Suppressor macrophage (primary cell): Measurements from ENCODE around the gene GAS5.
"Not testable (repeated sequence)": the region's sequence is repeated elsewhere in the genome, so short reads cannot be mapped to it uniquely, and the experiment has no call there.

Source experiments
- DNase-seq, 4 experiments: peaks; one replicate each; pipeline ENCODE4 v3.0.0-alpha.2; 2020 to 2022

GAS5 gene

DNA sequence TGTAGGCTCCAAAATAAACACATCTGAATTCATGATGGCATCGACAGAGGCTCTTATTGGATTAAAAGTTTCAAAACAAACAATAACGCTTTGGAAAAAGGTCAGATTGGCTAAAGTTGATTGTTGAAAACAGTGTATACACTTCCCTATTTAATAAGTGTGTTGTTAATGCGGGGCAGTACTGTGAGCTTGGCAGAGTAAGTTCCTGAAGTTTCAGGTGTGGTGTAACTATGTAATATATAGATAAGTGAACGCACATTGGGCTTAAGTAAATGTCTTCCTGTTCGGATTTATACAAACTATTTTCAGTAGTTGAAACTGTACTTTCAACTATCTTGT, 1.2 kb upstream of the GAS5 start:
- peak in 2 of 4 experiments; percentile 9 to 46 for DNase-seq

DNA sequence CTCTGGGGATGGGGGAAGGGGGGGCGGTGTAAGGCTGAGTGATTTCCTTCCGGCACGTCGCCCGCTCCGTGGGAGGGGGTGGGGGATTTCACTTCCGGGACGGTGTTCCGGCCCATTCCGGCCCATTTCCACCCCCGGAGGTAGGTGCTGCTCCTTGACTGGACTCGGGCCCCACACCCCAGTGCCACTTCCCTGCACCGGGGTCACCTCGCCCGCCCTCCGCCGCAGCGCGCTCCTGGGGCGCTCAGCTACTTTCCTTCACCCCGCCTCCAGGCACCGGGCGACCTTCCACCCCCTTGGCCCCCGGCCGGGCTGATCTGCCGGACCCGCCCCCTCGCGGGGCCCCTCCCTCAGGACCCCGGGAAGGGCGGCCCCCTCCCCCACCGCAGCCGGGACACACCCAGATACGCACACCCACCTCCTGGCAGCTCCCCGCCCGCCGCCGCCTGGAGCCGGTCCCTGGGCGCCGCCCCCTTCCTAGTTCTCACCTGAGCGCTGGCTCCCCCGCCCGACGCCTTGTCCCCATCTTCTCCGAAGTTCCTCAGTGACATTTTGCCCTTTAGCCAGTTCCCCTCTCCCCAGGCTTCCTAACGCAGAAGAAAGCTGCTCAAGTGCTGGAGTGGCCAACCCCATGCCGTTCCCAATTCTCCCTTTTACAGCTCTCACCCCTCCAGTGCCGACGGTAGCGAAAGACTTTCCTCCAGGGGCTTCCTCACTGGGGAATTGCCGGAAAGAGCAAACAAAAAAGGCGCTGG, 654 bp upstream of the GAS5 start, which contains the start of gene ZBTB37:
TSS of gene ZBTB37 (plus strand) at position 115 of the 755 bp plus-strand sequence. CDS start 1,846 bp downstream, outside the sequence.
- DNase-seq = peak; percentile 51 to 88 (median 72)

- no peak for DNase-seq
Observed at GRCh38 chr1:173867141-173867752, 542 bp downstream of the GAS5 start.

GRCh38 chr1:173866413-173867115, 1.2 kb downstream of the GAS5 start:
- no peak for DNase-seq

GRCh38 chr1:173865468-173866164, 2.2 kb downstream of the GAS5 start:
- no peak for DNase-seq

GRCh38 chr1:173864179-173864867, 3.5 kb downstream of the GAS5 start:
- DNase-seq = no peak

DNA sequence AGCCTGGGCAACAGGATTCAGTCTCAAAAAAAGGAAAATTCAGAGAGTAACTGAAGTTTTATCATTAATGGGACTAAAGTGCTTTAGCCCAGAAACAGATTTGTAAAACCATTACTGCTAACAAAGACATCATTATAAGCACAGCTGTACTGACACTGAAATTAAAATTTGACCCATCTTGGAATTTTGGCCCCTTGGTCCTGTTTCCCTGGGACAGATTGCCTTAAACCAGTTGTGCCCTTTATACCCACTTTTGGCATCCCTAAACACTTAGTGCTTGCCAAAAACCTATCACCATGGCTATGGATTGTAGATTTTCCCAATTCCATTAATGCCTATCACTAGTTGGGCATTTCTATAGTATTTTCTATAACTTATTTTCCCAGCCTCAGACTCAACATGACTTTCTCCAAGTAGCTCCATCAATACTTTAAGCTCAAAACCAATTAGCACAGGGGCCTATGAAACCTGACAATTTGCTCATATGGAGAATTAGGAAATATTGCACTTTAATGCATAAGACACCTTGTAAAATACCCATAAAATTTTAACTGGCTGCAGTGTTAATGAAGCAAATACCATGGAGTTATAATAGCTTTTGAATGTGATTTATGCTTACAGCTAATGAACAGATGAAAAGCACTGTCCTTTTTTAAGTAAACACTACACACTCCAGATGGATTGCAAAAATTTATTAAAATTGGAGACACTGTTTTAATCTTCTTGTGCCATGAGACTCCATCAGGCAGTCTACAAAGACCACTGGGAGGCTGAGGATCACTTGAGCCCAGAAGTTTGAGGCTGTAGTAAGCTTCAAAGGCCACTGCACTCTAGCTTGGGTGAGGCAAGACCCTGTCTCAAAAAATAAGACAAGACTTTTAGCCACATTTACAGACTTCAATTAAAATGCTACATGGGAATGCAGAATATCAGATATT, 4.3 kb downstream of the GAS5 start:
- DNase-seq = no peak

DNA sequence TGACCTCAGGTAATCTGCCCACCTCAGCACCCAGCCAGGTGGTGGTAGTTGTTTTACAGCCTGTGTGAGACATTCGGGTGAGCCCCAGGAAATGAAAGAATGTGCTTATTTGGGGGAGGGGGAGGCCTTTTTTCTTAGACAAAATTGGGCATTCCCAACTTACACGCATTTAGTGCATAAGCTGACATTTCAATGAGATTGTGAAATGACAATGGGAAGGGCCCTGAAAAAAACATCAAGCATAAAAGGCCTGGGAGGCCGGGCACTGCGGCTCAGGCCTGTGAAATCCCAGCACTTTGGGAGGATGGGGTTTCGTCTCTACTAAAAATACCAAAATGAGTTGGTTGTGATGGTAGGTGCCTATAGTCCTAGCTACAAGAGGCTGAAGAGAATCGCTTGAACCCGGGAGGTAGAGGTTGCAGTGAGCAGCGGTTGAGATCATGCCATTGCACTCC, 5.0 kb downstream of the GAS5 start:
- DNase-seq = no peak

DNA sequence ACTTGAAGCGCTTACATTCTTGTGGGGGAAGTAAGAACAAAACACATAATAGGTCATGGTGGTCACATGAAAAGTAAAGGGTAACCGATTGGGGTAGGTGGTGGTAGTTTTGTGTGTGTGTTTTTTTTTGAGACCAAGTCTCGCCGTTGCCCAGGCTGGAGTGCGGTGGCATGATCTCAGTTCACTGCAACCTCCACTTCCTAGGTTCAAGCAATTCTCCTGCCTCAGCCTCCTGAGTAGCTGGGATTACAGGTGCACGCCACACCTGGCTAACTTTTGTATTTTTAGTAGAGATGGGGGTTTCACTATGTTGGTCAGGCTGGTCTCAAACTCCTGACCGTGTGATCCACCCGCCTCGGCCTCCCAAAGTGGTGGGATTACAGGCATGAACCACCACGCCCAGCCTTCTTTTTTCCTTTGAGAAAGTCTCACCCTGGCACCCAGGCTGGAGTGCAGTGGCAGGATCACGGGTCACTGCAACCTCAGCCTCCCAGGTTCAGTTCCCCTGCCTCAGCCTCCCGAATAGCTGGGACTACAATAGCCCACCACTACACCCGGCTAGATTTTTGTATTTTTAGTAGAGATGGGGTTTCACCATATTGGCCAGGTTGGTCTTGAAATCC, 5.5 kb downstream of the GAS5 start:
- not testable (repeated sequence) for DNase-seq

GRCh38 chr1:173861731-173862145, 6.1 kb downstream of the GAS5 start:
- DNase-seq = no peak

- no peak for DNase-seq
Observed at GRCh38 chr1:173860065-173860464, 7.7 kb downstream of the GAS5 start.

DNA sequence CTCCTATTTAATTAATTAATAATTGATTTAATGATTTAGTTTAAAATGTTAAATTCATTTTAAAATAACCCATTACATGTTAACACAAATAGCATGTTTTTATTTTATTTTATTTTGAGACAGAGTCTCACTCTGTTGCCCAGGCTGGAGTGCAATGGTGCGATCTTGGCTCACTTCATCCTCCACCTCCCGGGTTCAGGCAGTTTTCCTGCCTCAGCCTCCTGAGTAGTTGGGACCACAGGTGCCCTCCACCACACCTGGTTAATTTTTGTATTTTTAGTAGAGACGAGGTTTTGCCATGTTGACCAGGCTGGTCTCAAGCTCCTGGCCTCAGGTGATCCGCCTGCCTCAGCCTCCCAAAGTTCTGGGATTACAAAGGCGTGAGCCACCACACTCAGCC, 8.2 kb downstream of the GAS5 start:
- not testable (repeated sequence) for DNase-seq

DNA sequence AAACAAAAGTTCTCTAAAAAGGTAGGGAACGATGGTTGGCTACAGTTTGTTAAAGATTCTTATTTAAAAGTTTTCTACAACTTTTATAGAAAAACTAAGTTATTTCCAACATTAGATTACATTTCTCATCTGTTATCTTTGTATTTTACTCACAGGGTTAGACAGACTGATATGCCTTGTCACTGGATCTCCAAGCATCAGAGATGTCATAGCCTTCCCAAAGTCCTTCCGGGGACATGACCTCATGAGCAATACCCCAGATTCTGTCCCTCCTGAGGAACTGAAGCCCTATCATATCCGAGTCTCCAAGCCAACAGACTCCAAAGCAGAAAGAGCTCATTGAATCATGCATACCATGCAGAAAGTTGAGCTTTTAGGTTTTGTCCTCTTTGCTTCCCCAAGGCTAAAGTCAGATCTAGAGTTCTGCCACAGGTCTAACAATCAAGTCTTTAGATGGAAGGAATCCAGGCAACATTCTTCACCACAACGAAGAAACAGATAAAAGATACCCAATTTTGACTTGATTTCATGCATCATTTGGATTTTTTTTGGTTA, 10.3 kb downstream of the GAS5 start:
- no peak for DNase-seq

GRCh38 chr1:173856903-173857302, 10.9 kb downstream of the GAS5 start:
- DNase-seq = no peak

DNA sequence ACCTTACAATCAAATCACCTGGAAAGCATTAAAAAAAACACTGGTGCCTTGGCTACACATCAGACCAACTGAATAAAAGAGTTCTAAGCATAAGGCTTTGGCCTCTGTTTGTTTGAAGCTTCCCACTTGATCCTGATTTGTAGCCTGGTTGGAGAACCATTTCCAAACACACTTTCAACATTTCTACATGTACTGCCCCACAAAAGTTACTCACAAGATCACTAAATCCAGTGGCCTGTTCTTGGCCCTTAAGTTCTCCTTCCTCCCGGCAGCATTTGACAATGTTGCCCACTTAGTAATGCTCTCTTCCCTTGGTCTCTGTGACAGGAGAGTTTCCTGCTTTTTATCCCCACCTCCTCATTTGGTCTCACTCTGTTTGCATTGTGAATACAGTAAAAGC, 11.8 kb downstream of the GAS5 start:
- no peak for DNase-seq

GRCh38 chr1:173853074-173853473, 14.7 kb downstream of the GAS5 start:
- no peak for DNase-seq

DNA sequence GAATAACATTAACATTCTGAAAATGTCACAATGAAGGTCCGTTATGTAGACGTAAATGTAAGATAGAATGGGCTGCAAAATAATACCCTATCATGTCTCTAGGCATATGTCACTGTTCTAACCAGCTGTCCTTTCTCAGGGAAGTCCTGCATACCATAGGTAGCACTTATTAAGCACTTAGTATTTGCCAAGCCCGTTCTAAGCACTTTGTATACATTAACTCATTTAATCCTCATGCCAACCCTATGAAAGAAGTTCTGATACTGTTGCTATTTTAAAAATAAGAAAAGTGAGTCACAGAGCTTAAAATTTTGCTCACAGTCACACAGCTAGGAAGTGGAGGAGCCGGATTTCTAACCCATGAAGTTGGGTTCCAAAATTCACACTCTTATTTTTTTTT, 15.7 kb downstream of the GAS5 start:
- no peak for DNase-seq

GRCh38 chr1:173832748-173833147, 35.0 kb downstream of the GAS5 start:
- DNase-seq = no peak

GRCh38 chr1:173827611-173828010, 40.2 kb downstream of the GAS5 start:
- DNase-seq = no peak

- peak; percentile 96 to 99 (median 97) for DNase-seq
Observed at GRCh38 chr1:173824315-173825081, 43.3 kb downstream of the GAS5 start, which contains the start of the genes CENPL and DARS2. CENPL (minus strand) TSS chr1:173824883; CDS start chr1:173811299, 13,584 bp downstream. DARS2 (plus strand) TSS chr1:173824673; CDS start chr1:173825230, 557 bp downstream.
